GM19351 (cell line): ENCODE measurements around the gene SMTN.
"Not testable (repeated sequence)": the region's sequence is repeated elsewhere in the genome, so short reads cannot be mapped to it uniquely, and the experiment has no call there.

Experiments used
- ATAC-seq: cut with Tn5 transposase; IDR thresholded peaks from one replicate; pipeline ENCODE4 v1.9.1; 2021; ENCODE audit warnings: mild to moderate bottlenecking, moderate library complexity; ENCODE audit not compliant: unreplicated experiment

The SMTN gene

GRCh38 chr22:31069691-31070314, 11.3 kb upstream of the SMTN start:
- not testable (repeated sequence) for ATAC-seq

- ATAC-seq, result not testable (repeated sequence)
Measured at GRCh38 chr22:31073125-31073524, 8.0 kb upstream of the SMTN start.

GRCh38 chr22:31073545-31074145, 7.5 kb upstream of the SMTN start:
- not testable (repeated sequence) for ATAC-seq

- no peak for ATAC-seq
Measured at GRCh38 chr22:31075961-31076360, 5.2 kb upstream of the SMTN start.

GRCh38 chr22:31077681-31078080, 3.4 kb upstream of the SMTN start:
- ATAC-seq, result no peak

- not testable (repeated sequence) for ATAC-seq
Measured at GRCh38 chr22:31078389-31078788, 2.7 kb upstream of the SMTN start.

- no peak for ATAC-seq
Measured at GRCh38 chr22:31079095-31079642, 1.9 kb upstream of the SMTN start.

- ATAC-seq, result no peak
Measured at GRCh38 chr22:31080164-31080847, 812 bp upstream of the SMTN start.

GRCh38 chr22:31081963-31082605, 966 bp downstream of the SMTN start:
- no peak for ATAC-seq

- no peak for ATAC-seq
Measured at GRCh38 chr22:31082606-31083376, 1.7 kb downstream of the SMTN start.

- no peak for ATAC-seq
Measured at GRCh38 chr22:31083377-31083768, 2.3 kb downstream of the SMTN start.

GRCh38 chr22:31083923-31084810, 3.0 kb downstream of the SMTN start:
- ATAC-seq, result no peak

- peak; percentile 59 for ATAC-seq
Measured at GRCh38 chr22:31084811-31085492, 3.8 kb downstream of the SMTN start.

- ATAC-seq, result no peak
Measured at GRCh38 chr22:31085493-31085824, 4.3 kb downstream of the SMTN start.

- no peak for ATAC-seq
Measured at GRCh38 chr22:31085928-31086327, 4.8 kb downstream of the SMTN start.

- ATAC-seq, result no peak
Measured at GRCh38 chr22:31086703-31087330, 5.7 kb downstream of the SMTN start.

- no peak for ATAC-seq
Measured at GRCh38 chr22:31087744-31088215, 6.7 kb downstream of the SMTN start.

- ATAC-seq, result no peak
Measured at GRCh38 chr22:31088233-31088986, 7.3 kb downstream of the SMTN start.
